HL-60 (cell line): Measurements from ENCODE around the gene PACRG.
A peak's percentile ranks its signal among the peaks of the same experiment; 100 is the strongest.

Experiments
- DNase-seq, 2 experiments: peaks; one replicate each; pipeline ENCODE4 v3.0.0-alpha.2; 2010 to 2020; ENCODE audit warnings: low read depth in 1 of 2, low spot score in 1 of 2
- H3K27ac ChIP-seq: fragments of 250-450 bp; sonication (Bioruptor Pico); replicated peaks from 2 replicates; pipeline ENCODE4 v1.5.1; 2020; ENCODE audit warnings: mild to moderate bottlenecking, moderate library complexity
- H3K27me3 ChIP-seq: fragments of 250-450 bp; sonication (Bioruptor Pico); 2 replicates; pipeline ENCODE4 v1.5.1; 2021; ENCODE audit warnings: mild to moderate bottlenecking, moderate library complexity; ENCODE audit not compliant: insufficient read depth, poor library complexity, severe bottlenecking
- H3K4me3 ChIP-seq: replicated peaks from 2 replicates; pipeline ENCODE4 v1.5.1; 2011; ENCODE audit warnings: mild to moderate bottlenecking, control low read depth, low read length; ENCODE audit not compliant: insufficient read depth
- GABPA ChIP-seq: IDR thresholded peaks from 2 replicates; pipeline ENCODE4 v1.6.1; 2012; ENCODE audit warnings: low read depth
- POLR2AphosphoS5 ChIP-seq: IDR thresholded peaks from 2 replicates; pipeline ENCODE4 v1.6.1; 2012; ENCODE audit warnings: low read depth
- SPI1 ChIP-seq: IDR thresholded peaks from 2 replicates; pipeline ENCODE4 v1.6.1; 2012; ENCODE audit warnings: low read depth, mild to moderate bottlenecking, borderline replicate concordance
- TF ChIP-seq, protein P1 (sequence below): IDR thresholded peaks from one replicate; pipeline ENCODE4 v1.5.1; 2011; ENCODE audit warnings: low read length, control low read depth, inconsistent platforms; ENCODE audit not compliant: insufficient read depth
- TF ChIP-seq, protein P2 (sequence below): IDR thresholded peaks from 2 replicates; pipeline ENCODE4 v1.6.1; 2012; ENCODE audit warnings: low read depth; ENCODE audit not compliant: insufficient replicate concordance

PACRG gene

DNA sequence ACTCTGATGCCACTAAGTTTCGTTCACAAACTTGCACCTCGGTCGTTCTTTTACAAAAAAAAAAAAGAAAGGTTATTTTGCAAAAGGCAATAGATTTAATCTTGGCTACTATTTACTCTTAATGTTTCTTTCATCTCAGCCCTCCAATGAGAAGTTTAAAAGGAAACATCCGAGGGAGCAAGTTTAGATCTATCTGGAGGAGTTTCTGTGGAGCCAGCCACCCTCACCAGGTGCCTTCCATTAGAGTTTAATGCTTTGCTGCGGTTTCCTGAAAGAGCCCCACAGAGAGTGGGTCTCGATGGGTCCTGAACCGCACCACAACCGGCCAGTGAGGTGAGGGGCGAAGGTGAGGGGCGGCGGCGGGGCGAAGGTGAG is 840 bp upstream of the PACRG start:
- no peak for DNase-seq
- peak overlapping the region; percentile 78 for H3K27ac ChIP-seq
- no peak for TF ChIP-seq POLR2AphosphoS5
- TF ChIP-seq SPI1 = no peak
- TF ChIP-seq GABPA = no peak
- TF ChIP-seq, protein P1, sequence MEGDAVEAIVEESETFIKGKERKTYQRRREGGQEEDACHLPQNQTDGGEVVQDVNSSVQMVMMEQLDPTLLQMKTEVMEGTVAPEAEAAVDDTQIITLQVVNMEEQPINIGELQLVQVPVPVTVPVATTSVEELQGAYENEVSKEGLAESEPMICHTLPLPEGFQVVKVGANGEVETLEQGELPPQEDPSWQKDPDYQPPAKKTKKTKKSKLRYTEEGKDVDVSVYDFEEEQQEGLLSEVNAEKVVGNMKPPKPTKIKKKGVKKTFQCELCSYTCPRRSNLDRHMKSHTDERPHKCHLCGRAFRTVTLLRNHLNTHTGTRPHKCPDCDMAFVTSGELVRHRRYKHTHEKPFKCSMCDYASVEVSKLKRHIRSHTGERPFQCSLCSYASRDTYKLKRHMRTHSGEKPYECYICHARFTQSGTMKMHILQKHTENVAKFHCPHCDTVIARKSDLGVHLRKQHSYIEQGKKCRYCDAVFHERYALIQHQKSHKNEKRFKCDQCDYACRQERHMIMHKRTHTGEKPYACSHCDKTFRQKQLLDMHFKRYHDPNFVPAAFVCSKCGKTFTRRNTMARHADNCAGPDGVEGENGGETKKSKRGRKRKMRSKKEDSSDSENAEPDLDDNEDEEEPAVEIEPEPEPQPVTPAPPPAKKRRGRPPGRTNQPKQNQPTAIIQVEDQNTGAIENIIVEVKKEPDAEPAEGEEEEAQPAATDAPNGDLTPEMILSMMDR = no peak
- TF ChIP-seq, protein P2, sequence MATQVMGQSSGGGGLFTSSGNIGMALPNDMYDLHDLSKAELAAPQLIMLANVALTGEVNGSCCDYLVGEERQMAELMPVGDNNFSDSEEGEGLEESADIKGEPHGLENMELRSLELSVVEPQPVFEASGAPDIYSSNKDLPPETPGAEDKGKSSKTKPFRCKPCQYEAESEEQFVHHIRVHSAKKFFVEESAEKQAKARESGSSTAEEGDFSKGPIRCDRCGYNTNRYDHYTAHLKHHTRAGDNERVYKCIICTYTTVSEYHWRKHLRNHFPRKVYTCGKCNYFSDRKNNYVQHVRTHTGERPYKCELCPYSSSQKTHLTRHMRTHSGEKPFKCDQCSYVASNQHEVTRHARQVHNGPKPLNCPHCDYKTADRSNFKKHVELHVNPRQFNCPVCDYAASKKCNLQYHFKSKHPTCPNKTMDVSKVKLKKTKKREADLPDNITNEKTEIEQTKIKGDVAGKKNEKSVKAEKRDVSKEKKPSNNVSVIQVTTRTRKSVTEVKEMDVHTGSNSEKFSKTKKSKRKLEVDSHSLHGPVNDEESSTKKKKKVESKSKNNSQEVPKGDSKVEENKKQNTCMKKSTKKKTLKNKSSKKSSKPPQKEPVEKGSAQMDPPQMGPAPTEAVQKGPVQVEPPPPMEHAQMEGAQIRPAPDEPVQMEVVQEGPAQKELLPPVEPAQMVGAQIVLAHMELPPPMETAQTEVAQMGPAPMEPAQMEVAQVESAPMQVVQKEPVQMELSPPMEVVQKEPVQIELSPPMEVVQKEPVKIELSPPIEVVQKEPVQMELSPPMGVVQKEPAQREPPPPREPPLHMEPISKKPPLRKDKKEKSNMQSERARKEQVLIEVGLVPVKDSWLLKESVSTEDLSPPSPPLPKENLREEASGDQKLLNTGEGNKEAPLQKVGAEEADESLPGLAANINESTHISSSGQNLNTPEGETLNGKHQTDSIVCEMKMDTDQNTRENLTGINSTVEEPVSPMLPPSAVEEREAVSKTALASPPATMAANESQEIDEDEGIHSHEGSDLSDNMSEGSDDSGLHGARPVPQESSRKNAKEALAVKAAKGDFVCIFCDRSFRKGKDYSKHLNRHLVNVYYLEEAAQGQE = no peak
- H3K4me3 ChIP-seq = peak overlapping the region; percentile 92
- no peaks in the 10 kb centered on the region for H3K27me3 ChIP-seq

DNA sequence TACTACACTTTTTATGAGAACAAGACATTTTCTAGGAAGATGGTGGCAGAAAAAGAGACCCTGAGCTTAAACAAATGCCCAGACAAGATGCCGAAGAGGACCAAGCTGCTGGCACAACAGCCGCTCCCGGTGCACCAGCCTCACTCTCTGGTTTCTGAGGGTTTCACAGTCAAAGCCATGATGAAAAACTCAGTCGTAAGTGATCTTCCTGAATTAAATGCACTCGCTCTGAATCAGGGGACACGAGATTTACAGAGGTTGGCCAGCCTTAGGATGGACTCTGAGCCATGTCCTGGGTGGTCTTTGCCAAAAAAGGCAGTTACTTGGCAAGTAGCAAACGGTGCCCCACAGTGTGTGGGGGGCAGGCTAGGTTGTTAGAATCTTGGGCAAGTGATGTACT is 423 bp downstream of the PACRG start:
- Histone ChIP-seq H3K27ac (peak overlapping the region; percentile 78), H3K27me3 (no peaks in the 10 kb centered on the region), H3K4me3 (peak overlapping the region; percentile 92)
- DNase-seq = no peak
- TF ChIP-seq POLR2AphosphoS5 = no peak
- TF ChIP-seq, protein P1 = no peak
- TF ChIP-seq, protein P2 = no peak

DNA sequence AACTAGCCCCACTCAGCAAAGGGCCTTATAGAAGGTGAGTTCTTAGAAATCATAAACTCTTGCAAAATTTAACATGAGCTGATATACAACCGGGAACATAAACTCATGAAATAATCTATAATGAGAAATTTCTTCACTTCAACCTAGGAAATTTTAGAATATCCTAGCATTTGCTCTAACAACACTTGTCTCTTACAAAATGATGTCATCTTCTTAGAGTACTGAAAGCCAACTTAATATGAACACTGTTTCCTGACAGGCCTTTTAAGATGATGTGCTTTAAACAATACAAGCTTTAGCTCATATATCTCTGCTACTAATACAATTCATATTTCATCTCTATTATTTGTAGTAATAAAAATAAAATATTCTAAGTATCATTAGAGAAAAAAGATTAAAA is 932 bp downstream of the PACRG start:
- H3K4me3 ChIP-seq = no peak overlapping the region
- TF ChIP-seq POLR2AphosphoS5 (no peak), GABPA (no peak)
- TF ChIP-seq, protein P1 = no peak
- TF ChIP-seq, protein P2 = no peak
- no peaks in the 10 kb centered on the region for H3K27me3 ChIP-seq
- no peak for DNase-seq
- no peak overlapping the region; the same call in 1 of the 2 replicates for H3K27ac ChIP-seq
